ENCODE data around the gene CDH23. TPM values are rescaled to one million over a fixed set of nuclear protein-coding genes. Genes with fewer than 3 reads are reported as not detected.

Gene CDH23
- total RNA-seq, 8 experiments from 2014 or later = 1.6 to 81.3 (median 3.3) TPM

DNA sequence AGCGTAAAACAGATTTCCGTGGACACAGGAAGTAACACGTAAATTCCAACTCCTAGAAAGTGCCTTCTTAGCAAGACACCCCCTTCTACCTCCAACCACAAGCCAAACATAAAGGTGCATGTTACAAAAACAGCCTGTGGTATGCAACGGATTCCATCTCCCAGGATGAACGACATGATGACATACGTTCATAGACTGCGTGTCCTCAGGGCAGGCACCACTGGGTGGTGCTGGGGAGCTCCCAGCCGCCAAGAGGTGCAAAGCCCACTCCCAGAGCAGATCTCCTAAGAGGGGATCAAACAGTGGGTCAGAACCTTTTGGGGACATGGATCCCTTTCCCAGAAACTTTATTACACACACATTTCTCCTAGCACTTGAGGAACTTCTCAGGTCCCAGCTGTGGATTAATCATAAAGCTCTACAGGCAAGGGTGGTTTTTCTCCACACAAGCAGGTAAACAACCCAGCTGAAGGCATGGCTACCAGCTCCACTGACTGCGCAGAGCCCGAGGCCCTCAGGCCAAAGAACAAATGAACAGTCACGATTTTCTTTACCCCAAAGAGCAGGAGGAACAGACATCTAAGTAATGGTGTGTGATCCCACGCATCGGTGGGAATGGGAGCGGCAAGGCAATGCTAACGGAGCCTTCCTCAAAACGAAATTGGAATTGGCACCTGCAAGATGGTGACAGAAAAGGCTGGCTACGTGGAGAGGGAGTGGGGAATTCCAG is 440.5 kb downstream of the CDH23 start:
- in situ Hi-C loops (cut with MboI; ENCODE audit: low pct_unique_long_range_greater_than_20kb in 2 of 9, low sequenced_read_pairs in 9 of 9, unreplicated experiment in 9 of 9) = no loop called here
- ATAC-seq (replicated peaks in 6 of 8) = no peak
- H3K27ac ChIP-seq = peak overlapping the region; percentile 63 to 83
- no peak overlapping the region for H3K4me3 ChIP-seq
- peaks cover 68 to 71% of the 10 kb centered on the region in 2 donors for H3K4me1 ChIP-seq (replicated peaks in 1 of 2)
- 76 to 93% (median 83%) methylated on average over 3 to 12 of the region's 17 CpGs; no CpG with 5 or more reads in 1 of the 10 experiments for WGBS, 10 experiments

DNA sequence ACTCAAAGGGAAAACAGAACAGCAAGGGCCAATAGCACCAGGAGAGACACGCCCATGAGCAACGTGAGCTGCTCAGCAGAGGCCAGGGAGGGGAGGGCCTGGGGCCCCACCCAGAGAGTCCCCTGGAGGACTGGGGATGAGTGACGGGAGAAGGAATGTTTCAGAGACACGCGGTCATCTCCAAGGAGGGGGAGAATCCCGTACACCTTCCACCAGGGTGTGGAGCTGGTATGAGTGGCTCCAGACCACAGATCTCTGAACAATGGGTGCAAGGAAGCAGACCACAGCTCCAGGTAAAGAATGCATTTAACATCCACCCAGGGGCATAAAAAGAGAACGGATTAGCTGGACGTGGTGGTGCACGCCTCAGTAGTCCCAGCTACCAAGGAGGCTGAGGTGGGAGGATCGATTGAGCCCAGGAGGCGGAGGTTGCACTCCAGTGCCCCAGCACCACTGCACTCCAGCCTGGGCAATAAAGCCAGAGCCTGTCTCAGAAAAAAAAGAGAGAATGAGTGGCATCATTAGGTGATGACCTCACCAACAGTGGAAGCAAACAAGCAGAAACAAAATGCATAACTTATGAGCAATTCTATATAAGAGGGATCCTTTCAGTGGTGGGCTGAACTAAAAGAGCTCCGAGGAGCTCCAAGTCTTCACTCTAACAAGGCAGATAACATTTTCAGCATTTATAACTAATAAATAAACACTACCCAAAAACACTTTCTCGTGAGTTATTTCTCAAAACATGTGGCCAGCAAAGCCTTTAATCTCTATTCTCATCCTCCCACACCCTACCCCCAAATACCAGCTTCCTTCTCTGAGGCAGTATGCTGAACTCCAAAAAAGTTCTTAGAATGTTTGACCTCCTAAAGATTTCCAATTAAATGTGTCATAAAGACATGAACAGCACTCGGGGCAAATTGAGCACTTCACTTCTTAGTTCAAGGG is 441.8 kb downstream of the CDH23 start:
- H3K4me3 ChIP-seq = no peak overlapping the region
- peak in 3 of 8 experiments; percentile 10 to 48 (median 39) for ATAC-seq (replicated peaks in 6 of 8)
- peak overlapping the region; percentile 44 to 88 for H3K27ac ChIP-seq
- in situ Hi-C loops (cut with MboI; ENCODE audit: low pct_unique_long_range_greater_than_20kb in 2 of 9, low sequenced_read_pairs in 9 of 9, unreplicated experiment in 9 of 9) = no loop called here
- WGBS, 10 experiments = 0 to 88% (median 67%) methylated on average over 1 to 10 of the region's 14 CpGs
- H3K4me1 ChIP-seq (replicated peaks in 1 of 2) = peaks cover 79 to 83% of the 10 kb centered on the region in 2 donors

DNA sequence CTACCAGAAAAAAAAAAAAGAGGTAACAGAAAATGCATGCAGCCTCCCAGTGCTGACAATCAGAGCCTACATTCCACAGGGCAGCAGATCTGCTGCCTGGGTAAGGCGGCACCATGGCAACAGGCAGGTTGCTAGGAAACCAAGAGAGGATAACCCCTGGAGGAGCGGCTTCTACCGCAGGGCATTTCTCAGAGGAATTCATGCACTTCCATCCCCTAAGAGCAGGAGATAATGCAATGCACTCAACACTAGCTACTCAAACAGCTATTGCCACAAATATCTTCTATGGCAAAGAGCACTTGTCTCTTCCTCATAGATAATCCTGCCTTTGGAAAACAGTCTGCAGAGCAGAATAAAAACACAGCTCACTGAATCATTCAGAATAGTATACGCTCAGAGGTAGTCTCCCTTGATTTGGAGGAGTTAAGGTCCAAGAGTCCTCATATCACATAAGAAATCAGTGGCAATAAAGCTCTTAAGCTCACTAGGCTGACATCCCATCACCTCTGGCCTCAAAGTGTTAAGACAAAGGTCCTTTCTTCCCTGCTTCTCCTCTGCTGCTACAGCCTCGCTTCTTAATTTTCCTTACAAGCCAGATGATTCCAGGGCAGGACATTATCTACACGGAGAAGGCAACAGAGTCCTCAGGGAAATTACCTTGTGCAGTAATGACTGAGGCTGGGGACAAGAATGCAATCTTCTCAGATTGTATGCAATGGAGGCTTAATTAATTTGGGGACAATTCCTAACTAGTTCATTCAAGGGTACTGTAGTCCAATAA is 443.6 kb downstream of the CDH23 start:
- in situ Hi-C loops (cut with MboI; ENCODE audit: low pct_unique_long_range_greater_than_20kb in 2 of 9, low sequenced_read_pairs in 9 of 9, unreplicated experiment in 9 of 9) = no loop called here
- peak overlapping the region; percentile 38 to 90 for H3K27ac ChIP-seq
- peak; percentile 52 to 87 (median 83) for ATAC-seq (replicated peaks in 6 of 8)
- H3K4me1 ChIP-seq (replicated peaks in 1 of 2) = peaks cover 75 to 79% of the 10 kb centered on the region in 2 donors
- 0 to 57% (median 3%) methylated on average over 1 to 6 of the region's 6 CpGs; no CpG with 5 or more reads in 3 of the 10 experiments for WGBS, 10 experiments
- peak overlapping the region in 4 of 5 donors; percentile 0 to 10 (median 6) for H3K4me3 ChIP-seq

DNA sequence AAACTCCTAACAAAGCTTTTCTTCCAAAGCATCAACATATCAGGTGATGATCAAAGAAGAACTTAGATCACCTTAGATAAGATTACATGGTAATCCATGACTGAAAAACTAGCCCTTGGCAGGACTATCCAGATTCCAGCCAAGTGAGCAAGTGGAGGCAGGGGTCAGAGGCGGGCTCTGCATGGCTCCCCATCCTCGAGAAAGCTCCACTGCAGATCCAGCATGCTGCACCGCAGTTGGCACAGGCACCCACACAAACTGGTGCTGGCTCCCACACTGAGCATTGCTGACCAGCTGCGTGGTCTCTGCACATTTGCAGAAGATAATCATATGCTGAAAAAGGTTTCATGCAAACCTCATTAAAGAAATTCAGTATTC is 444.2 kb downstream of the CDH23 start:
- H3K4me1 ChIP-seq (replicated peaks in 1 of 2) = peaks cover 69 to 73% of the 10 kb centered on the region in 2 donors
- in situ Hi-C loops (cut with MboI; ENCODE audit: low pct_unique_long_range_greater_than_20kb in 2 of 9, low sequenced_read_pairs in 9 of 9, unreplicated experiment in 9 of 9) = no loop called here
- 60 to 94% (median 83%) methylated on average over 1 to 4 of the region's 4 CpGs; no CpG with 5 or more reads in 5 of the 10 experiments for WGBS, 10 experiments
- peak overlapping the region; percentile 38 to 90 for H3K27ac ChIP-seq
- H3K4me3 ChIP-seq = peak overlapping the region in 1 of 5 donors; percentile 0
- ATAC-seq (replicated peaks in 6 of 8) = no peak

DNA sequence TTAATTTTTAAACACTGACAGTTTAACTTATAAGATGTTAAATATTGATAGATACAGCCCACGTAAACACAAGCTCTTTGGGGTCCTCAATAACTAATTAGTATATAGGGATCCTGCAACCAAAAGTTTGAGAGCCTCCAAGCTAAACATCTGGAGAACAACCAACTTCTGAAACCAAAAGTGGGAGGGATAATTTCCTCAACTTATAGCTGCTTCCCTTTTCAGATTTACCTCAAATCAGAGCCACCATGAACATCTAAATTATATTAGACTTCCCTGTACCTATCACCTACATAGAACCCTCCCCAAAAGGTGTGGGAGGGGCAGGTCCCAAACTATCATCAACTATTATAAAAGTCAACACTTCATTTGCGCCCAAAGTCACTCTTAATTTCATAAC is 445.7 kb downstream of the CDH23 start:
- WGBS, 10 experiments = 20 to 100% (median 65%) methylated on average over 1 to 2 of the region's 2 CpGs; no CpG with 5 or more reads in 1 of the 10 experiments
- ATAC-seq (replicated peaks in 6 of 8) = no peak
- Histone ChIP-seq H3K4me1 (replicated peaks in 1 of 2) (peaks cover 58 to 59% of the 10 kb centered on the region in 2 donors), H3K4me3 (no peak overlapping the region), H3K27ac (no peak overlapping the region)
- in situ Hi-C loops (cut with MboI; ENCODE audit: low pct_unique_long_range_greater_than_20kb in 2 of 9, low sequenced_read_pairs in 9 of 9, unreplicated experiment in 9 of 9) = no loop called here

DNA sequence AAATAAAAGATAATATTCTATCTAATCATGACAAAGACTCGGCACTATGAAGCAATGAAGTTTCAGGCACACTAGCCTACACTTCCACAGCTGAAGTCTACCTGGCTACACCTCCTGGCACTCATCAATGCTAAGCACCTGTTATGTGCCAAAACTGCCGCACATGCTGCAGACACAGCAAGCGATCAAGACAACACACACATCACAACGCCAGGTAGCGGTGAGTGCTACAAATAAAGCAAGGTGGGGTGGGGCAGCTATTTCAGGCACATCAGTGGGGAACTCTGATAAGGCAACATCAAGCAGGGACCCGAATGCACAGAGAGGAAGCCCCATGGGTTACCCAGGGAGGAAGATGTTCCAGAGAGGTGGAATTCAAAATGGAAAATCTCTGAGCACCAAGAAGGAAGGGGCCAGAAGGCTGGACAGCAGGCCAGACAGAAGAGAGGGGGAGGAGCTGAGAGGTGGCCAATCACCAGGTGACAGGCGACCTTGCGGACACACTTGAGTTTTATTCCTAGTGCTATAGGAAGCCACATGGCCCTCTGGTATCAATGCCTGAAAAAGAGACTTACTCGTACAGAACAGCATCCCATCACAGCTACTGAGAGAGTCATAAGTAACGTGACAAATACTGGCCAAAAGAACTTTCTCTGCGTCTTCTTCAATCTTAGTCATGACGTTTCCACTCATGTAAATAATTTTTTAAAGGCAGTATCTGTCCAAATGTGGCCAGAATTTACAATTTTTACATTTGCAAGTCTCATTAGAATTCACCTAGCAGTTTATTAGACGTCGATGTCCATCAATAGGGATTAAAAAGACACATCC is 446.4 kb downstream of the CDH23 start:
- no peak for ATAC-seq (replicated peaks in 6 of 8)
- H3K27ac ChIP-seq = peak overlapping the region; percentile 15 to 31
- H3K4me3 ChIP-seq = no peak overlapping the region
- WGBS, 10 experiments = 71 to 96% (median 89%) methylated on average over 2 to 12 of the region's 14 CpGs
- in situ Hi-C loops (cut with MboI; ENCODE audit: low pct_unique_long_range_greater_than_20kb in 2 of 9, low sequenced_read_pairs in 9 of 9, unreplicated experiment in 9 of 9) = no loop called here
- peaks cover 54 to 57% of the 10 kb centered on the region in 2 donors for H3K4me1 ChIP-seq (replicated peaks in 1 of 2)

DNA sequence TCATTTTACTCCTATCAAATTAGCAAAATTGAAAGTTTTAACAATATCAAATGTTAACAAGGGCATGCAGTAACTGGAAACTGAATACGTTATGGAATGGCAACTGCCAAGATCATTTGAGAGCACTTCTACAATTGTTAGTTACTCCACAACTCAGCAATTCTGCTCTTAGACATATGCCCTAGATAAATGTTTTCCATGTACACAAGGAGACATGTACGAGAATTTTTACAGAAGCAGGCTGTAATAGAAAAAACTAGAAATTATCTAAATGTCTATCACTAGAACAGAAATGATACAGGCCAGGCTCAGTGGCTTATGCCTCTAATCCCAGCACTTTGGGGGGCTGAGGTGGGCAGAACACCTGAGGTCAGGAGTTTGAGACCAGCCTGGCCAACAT is 447.4 kb downstream of the CDH23 start:
- no peak overlapping the region for H3K4me3 ChIP-seq
- WGBS, 10 experiments = 0 to 100% (median 97%) methylated on average over 1 to 2 of the region's 2 CpGs; no CpG with 5 or more reads in 2 of the 10 experiments
- no peak for ATAC-seq (replicated peaks in 6 of 8)

DNA sequence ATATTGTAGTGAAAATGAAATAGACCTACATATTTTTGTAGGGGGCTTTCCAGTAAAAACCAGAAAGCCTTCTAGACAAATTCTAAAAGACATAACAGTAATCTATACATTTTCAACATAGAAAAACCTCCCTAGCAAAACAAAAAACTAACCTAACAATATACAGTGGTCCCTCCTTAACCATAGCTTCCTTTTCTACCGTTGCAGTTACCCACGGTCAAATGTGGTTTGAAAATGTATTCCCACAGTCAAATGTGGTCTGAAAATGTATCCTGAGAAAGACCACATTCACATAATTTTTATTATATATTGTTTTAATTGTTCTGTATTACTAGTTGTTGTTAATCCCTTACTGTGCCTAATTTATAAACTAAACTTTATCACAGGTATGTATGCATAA is 448.0 kb downstream of the CDH23 start:
- H3K4me3 ChIP-seq = no peak overlapping the region
- in situ Hi-C loops (cut with MboI; ENCODE audit: low pct_unique_long_range_greater_than_20kb in 2 of 9, low sequenced_read_pairs in 9 of 9, unreplicated experiment in 9 of 9) = no loop called here
- ATAC-seq (replicated peaks in 6 of 8) = no peak
- no peak overlapping the region for H3K27ac ChIP-seq
- peaks cover 54 to 57% of the 10 kb centered on the region in 2 donors for H3K4me1 ChIP-seq (replicated peaks in 1 of 2)
- 75 to 100% (median 100%) methylated on average over 2 of the region's 2 CpGs; no CpG with 5 or more reads in 1 of the 10 experiments for WGBS, 10 experiments

More for the DNA sequence above, 447.4 kb downstream of the CDH23 start:
- Histone ChIP-seq H3K27ac (no peak overlapping the region), H3K4me1 (replicated peaks in 1 of 2) (peaks cover 54 to 57% of the 10 kb centered on the region in 2 donors)
- in situ Hi-C loops (cut with MboI; ENCODE audit: low pct_unique_long_range_greater_than_20kb in 2 of 9, low sequenced_read_pairs in 9 of 9, unreplicated experiment in 9 of 9) = no loop called here

DNA sequence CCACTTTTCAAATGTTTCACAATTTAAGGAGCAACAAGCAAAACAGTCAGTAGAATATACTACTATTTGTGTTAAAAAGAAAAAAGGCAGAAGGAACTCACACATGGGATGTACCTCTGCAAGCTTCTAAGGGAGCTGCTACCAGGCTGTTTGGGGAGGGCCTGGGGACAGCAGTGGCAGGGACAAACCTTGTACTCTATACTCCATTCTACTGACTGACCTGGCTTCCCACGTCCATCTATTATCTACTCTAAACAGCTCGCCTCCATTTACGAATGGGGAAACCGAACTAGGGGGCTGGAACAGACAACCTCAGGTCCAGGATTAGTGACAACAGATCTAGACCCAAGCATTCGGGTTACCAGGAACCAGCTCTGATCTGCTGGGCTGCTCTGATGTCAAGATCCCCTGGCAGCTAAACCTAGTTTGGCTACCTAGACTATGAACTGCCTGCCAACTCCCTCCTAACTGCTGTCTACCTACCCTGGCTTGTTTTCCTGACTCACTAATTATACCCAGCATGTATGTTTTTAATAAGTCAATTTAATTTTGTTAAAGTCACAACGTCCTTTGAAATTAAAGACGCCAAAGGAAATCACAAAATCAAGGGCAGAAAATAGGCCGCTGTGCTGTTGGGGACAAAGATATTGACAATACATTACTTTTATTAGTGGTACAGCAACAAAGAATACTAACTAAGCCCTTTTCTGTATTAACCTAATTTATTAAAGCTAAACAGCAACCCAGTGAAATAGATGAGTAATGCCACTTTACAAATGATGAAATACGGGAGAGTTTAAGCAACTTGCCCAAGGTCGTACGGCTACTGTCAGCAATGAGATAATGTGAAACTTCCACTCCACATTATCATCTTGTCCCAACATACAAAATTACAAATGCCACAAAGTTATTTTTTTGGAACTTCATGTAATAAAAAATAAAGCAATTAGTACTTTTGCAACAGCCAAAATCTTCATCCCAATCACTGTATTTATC is 449.0 kb downstream of the CDH23 start:
- no peak for ATAC-seq (replicated peaks in 6 of 8)
- H3K4me3 ChIP-seq = no peak overlapping the region
- peaks cover 50 to 54% of the 10 kb centered on the region in 2 donors for H3K4me1 ChIP-seq (replicated peaks in 1 of 2)
- WGBS, 10 experiments = 56 to 96% (median 89%) methylated on average over 3 to 11 of the region's 11 CpGs
- in situ Hi-C loops (cut with MboI; ENCODE audit: low pct_unique_long_range_greater_than_20kb in 2 of 9, low sequenced_read_pairs in 9 of 9, unreplicated experiment in 9 of 9) = no loop called here
- H3K27ac ChIP-seq = no peak overlapping the region

DNA sequence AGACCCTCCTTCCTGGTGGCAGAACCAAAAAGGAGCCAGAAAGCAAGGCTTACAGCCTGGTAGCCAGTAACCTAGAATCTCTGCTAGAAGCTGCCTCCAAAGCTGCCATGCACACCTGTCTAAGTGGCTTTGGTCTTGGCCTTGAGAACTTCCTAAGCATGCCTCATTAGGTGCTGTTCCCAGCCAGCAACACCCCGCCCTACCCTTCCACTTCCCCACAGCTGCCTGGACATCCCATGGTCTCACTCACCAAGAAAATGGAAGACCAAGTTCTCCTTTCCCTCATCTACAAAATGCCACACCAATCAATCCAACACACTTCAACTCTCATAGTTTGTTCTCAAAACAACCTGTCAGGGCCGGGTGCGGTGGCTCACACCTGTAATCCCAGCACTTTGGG is 450.1 kb downstream of the CDH23 start:
- H3K4me1 ChIP-seq (replicated peaks in 1 of 2) = peaks cover 41 to 45% of the 10 kb centered on the region in 2 donors
- in situ Hi-C loops (cut with MboI; ENCODE audit: low pct_unique_long_range_greater_than_20kb in 2 of 9, low sequenced_read_pairs in 9 of 9, unreplicated experiment in 9 of 9) = no loop called here
- WGBS, 10 experiments = 87 to 100% (median 90%) methylated on average over 2 to 3 of the region's 3 CpGs; no CpG with 5 or more reads in 7 of the 10 experiments
- H3K4me3 ChIP-seq = no peak overlapping the region
- H3K27ac ChIP-seq = no peak overlapping the region
- ATAC-seq (replicated peaks in 6 of 8) = no peak

DNA sequence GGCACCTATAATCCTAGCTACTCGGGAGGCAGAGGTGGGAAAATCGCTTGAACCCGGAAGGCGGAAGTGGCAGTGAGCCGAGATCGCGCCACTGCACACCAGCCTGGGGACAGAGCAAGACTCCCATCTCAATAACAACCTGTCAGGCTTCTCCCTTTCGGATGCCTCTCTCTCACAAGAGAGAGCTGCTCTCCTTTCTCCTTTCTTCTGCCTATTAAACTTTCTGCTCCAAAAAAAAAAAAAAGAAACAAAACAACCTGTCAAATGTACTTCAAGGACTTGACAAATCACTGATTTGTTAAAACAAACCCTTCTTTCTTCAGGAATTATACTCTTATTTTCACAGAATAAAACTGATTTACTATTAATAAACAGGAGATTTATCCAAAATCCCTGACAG is 450.7 kb downstream of the CDH23 start:
- WGBS, 10 experiments = 57 to 100% (median 97%) methylated on average over 1 to 8 of the region's 8 CpGs; no CpG with 5 or more reads in 2 of the 10 experiments
- H3K4me3 ChIP-seq = no peak overlapping the region
- in situ Hi-C loops (cut with MboI; ENCODE audit: low pct_unique_long_range_greater_than_20kb in 2 of 9, low sequenced_read_pairs in 9 of 9, unreplicated experiment in 9 of 9) = no loop called here
- no peak overlapping the region for H3K27ac ChIP-seq
- ATAC-seq (replicated peaks in 6 of 8) = no peak
- peaks cover 35 to 39% of the 10 kb centered on the region in 2 donors for H3K4me1 ChIP-seq (replicated peaks in 1 of 2)

Data from motor neuron (in vitro differentiated cells).